Endometrial microvascular endothelial cells (primary cell): ENCODE results near the gene PDE7B. TPM values are rescaled to one million over a fixed set of nuclear protein-coding genes. Genes with fewer than 3 reads are reported as not detected.

ENCODE experiments used
- in situ Hi-C: cut with HindIII; loops from 2 replicates; pipeline ENCODE4 v1.10.0; 2017; ENCODE audit warnings: low sequenced_read_pairs, low pct_unique_long_range_greater_than_20kb; ENCODE audit errors: inconsistent ontology term
- total RNA-seq: library from RNA; depleted of rRNA; stranded (reverse); fragments of >200 nt; gene quantifications from one replicate; pipeline ENCODE4 v1.2.3, GENCODE V29; 2015; ENCODE audit errors: inconsistent ontology term

Gene PDE7B
- total RNA-seq, 1 donor from 2014 or later: 17.9 TPM

DNA sequence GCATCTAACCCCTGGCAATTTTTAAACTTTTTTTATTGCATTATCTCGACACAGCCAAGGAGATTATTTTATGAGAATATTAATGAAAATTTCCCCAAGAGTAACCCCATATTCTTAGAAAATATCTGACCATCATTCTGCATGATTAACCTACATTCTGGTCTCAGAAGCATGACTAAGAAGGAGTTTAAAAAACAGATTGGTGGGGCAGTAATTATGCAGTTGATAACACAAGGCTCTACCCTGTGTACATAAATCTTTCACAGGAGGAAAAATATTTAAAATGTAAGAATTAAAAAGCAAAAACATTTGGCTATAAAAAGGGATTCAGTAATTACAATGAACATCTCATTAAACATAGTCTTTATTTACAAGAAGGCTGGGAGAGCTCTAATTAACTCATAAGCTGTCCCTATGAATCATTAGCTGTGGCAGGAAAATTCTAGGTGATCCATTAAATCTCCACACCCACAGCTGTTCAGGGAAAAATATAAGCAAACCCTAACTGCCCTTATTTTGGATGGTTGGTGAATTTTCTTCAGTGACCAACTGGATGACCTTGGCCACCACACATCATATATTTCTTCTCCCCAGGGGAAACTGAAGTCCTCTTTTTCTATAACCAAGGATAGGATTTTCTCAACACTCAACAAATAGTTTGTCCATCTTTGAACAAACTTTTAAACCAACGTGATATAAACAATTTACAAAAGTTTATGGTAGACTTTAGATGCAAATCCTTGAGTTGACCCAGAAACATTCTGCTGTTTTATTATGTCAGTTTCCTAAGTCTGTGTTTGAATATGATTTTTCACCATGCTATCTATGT is 59.5 kb downstream of the PDE7B start:
- in situ Hi-C loops: no loop called here

DNA sequence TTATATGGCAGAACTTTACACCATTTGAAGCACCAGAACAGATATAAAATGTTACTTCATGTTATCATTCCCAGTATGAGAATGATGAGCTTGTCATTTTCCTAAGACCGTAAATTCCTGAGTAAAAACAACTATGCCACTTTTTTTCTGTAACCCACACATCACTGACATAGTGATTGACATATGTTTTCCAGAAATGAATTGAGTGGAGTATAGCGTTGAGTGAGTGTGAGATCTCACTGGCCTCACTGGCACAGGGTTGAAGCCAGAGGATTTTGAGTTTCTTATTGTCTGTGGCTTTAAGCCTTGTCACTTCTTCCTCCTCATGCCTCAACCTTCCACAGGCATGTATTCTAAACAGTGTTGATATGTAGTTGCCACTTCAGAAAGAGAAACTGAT is 62.3 kb downstream of the PDE7B start:
- in situ Hi-C loops: no loop called here

DNA sequence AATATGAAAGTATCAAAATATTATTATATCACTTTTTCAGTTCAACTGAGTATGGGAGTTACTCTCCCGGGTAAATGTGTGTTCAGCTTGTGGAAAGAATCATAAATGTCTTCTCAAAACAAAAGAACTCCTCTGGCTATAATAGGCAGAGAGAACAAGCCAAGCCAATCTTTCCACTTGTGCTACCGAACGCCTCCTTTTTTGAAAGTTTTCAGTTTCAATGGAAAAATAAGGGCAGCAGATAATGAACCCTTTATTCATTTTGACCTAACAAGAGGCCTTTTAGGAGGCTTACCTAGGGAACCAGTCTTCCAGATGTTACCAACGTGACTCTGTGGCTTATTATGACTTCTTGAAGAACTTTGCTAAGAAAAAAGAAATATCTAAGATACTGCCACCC is 67.5 kb downstream of the PDE7B start:
- in situ Hi-C loops: no loop called here

DNA sequence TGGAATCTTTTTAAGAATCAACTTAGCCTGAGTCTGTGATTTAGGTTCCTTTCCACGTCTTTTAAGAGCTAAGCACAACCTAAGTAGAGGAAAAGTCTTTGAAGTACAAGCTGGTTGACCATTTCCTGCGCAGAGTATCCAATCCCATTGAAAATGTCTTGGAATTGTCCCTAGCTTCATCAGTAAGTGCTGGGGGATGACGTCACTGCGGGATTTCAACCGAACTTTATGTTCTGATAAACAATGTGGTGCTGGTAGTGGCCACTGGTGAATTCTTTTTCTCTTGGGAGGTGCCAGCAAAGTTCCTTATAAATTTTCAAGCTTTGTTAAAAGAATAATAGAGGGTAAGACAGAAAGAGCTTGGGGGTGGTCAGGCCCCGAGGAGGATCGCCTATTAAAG is 69.2 kb downstream of the PDE7B start:
- in situ Hi-C loops: no loop called here

DNA sequence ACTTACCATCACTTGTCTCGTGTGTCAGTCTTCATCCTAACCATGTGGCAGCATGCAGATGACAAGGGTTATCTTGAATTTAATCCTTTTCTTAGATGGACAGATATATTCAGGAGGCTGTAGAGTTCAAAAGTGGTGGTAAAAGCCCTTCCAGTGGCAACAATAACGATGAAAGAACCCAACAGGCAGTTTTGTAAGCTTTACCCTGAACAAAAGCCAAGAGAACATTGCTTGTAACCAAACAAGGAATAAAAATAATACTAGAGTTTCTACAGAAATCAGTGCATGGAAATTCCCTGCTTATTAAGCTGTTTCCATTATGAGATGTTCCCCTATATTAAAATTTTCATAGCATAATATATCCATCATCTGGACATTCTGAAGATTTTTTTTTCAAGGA is 69.7 kb downstream of the PDE7B start:
- in situ Hi-C loops: no loop called here

DNA sequence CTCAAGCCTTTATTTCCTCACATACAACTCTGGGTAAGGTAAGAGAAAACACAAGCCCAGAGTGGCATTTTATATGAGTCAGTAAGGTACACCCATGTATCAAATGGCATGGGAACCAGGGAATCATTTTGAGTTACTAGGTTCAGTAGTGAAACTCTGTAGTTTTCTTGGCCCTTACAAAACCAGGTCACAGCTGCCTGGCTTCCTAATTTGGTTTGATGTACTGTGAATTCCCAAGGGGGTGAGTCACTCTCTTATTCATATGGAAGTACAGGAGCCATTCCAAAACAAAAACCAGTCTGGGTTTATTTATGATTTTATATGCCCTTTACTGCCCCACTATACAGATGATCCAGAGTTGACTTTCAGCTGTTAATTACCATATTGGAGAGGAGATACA is 70.7 kb downstream of the PDE7B start:
- in situ Hi-C loops: no loop called here

DNA sequence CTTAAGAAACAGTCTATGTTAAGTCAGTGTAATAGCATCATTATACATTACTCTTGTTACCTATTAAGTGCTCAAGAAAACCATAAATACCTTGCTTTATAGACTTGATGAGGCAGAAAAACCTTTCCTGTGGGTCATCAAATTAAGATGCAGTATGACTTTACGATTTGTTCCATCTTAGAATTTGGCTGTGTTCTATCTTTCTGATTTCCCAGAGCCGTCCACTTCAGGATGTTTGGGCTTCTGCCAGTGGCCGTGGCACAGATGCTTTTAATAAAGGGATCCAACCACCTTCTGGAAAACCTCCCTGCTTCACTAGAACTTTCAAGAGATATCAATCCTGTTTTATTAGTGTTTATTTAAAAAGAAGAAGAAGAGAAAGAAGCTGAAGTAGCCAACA is 71.2 kb downstream of the PDE7B start:
- in situ Hi-C loops: no loop called here

DNA sequence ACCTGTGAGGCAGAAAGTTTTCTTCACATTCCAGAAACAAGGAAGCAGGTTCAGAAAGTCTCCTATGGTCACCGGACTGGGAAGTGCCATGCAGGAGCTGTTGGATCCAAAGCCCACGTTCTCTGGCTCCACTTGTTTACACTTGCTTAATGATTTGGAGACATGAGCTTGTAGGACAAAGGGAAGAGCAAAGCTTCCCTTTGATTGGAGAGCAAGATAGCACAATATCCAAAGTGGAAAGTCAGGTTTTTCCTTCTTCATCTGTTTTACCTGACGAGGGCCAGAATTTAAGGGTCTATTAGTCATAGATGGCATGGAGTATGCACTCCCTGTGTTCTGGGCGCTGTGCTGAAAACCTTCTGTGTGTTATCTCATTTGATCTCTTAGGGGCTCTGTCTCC is 81.2 kb downstream of the PDE7B start:
- in situ Hi-C loops: no loop called here

DNA sequence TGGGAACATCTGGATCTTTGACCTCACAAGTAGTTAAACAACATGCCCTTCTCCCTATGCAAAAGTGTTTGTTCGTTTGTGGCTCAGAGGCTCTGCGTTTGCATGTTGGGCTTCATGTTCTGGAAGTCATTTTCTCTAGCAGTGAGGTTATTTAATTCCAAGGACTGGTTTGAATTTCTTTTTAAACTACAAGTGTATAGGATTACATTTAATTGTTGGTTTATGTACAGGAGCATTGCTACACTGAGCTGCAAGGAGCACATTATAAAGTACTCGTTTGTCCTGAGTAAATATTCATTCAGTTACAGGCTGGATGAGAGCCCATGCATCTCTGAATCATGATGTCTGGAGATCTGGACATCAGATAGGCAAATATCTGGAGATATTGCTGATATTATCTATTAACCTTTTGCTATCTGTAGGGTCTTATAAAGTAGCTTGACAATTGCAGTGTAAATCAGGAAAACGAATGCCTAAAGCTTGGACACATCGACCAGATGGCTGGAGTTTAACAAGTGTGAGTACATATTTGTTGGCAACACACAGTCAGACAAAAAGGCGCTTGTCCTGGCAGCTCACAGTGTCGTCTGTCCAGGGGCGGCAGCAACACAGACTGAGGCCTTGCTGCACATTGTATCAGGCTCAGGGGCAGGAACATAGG is 84.6 kb downstream of the PDE7B start:
- in situ Hi-C loops: no loop called here

DNA sequence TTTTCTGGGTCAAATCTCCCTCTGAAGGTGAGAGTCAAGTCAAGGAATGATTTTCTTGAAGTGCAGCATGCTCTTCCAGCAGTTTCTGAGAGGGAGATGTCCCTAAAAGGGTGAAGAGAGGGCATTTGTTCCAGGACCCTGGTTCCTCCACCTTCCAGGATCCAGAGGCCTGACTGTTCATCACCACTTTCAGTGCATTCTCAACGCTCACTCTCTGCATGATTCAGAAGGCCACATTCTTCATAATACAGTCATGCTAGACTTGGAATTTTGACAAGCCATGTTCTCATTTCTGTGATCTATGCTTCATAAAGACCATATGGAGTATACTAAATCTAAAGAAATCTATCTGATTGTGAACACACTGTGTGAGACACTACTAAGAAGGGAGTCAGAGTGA is 85.1 kb downstream of the PDE7B start:
- in situ Hi-C loops: no loop called here

DNA sequence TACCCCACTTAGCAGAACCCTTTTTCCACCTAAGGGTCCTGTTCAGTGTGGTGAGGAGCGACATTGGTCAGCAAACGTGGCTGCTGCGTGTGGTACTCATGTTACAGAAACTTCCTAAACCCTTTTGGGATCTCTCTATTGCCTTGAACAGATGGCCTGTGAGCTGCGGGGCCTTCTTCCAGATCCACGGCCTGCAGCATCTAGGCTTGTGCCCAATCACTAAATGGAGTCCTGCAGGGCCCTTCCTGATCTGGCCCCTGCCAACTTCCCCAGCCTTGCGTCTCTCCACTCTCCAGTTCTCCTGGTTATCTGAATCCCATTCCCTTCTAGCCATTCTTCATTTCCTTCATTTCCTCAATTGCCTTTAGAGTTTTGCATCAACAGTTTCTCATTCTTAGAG is 85.6 kb downstream of the PDE7B start:
- in situ Hi-C loops: no loop called here

DNA sequence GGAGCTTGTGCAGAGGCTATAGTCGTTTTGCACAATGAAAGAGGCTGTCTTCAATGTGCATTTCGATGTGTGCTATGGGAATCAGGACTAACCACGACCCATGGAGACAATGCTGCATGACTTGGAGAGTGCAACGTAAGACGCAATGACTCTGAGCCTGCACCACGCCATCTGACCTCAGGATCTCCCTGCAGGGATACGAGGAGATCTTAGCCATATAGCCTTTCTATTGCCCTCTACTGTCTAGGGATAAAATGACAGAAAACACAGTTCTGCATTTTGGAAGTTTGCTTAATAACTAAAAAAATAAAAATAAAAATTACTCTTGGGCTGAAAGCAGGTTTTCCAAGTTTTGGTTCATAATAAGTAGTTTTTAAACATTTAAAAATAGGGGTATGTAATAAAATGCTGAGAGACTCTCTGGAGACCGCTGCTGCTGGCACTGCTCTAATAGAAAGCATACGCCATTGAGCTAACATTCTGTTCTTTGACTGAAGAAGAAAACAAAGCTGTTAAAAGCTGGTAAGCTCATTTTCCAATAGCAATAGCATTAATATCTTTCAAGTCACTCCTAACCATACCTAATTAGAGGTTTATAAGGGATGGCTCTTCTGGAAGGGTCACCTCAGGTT is 87.2 kb downstream of the PDE7B start:
- in situ Hi-C loops: no loop called here

DNA sequence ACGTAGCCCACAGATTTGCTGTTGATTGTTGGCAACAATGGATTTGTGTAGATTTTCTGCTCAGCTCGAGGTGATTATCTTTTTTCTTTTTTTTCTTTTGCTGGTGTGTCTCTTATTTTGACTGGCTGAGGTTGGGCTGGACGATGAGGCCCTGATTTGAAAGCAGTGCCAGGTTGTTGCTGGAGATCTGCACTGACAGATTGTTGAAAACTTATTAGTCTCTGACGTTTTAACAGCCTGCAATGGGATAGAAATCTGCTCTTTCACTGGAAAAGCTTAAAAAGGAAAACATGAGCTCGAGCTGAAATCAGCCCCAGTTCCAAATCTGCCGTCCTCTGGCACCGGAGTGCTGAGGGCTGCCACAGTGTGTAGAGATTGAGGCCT is 87.7 kb downstream of the PDE7B start:
- in situ Hi-C loops: no loop called here

DNA sequence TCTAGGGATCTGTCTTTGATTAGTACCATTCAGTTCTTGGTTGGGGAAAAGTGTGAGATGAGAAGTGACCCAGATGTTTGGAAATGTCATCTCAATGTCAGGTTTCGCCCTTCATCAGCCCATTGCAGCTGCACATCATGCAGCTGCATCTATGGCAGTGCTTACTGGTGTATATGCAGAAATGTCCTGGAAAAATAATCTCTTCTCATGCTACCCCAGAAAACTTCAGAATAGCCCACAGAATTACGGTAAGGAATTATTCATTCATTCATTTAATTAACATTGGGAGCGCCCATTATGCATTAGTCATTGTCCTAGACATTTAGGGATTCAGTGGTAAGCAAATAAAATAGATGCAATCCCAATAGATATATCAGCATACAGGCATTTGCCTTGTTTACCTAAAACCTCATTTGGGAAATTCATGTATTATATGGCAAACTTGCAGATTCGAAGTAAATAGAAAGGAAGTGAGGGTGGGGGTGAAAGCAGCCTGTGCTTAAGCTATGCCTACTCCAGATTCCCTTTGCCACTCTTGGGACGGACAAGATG is 89.2 kb downstream of the PDE7B start:
- in situ Hi-C loops: no loop called here

DNA sequence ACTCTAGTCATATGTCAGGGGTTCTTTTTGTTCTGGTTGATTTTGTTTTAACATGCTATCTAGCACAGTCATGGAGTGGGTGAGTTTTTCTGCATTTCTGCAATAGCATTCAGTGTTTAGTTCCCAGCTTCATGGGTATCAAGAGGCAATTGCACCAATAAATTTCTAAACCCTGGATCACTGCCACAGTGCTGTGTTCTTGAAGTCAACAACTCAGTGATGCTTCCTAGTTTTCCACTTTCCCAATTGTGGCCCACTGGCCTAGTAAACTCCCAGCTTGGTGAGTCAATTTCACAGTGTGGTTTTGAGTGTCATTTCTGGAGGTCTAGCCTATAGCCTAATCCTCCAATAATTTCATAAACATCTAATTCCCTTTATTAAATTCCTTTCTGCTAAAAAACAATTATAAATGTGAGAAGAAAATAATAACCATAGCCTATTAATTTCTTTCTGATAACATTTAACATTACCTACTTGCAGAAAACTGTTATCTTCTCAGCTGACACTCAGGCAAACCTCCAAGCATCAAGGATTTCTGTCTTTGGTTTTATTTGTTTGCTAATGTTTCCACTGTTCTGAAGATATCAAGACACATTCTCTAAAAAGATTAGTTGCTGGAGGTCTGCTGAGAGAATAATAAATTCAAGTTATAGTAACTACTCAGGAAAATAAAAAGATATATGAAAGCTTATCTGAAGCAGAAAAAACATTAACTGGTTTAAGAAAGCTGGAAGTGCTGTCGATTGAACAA is 89.9 kb downstream of the PDE7B start:
- in situ Hi-C loops: no loop called here

DNA sequence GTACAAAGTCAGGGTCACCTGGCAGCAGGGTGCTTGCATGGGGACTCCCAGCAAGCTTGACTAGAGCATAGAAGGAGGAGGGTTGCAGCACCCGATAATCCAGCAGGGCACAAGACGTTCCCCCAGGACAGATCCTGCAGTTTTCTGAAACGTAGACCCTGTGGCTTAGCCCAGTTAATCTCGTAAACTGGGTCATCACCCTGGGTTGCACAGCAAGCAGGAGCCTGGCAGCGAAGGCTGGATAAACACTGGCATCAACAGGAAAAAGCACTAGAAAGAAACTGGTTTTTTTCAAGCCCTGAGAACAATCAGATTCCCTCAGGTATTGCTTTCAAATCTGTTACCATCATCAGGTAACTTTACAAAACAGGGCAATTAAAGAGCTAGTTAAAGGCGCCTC is 92.6 kb downstream of the PDE7B start:
- in situ Hi-C loops: no loop called here

DNA sequence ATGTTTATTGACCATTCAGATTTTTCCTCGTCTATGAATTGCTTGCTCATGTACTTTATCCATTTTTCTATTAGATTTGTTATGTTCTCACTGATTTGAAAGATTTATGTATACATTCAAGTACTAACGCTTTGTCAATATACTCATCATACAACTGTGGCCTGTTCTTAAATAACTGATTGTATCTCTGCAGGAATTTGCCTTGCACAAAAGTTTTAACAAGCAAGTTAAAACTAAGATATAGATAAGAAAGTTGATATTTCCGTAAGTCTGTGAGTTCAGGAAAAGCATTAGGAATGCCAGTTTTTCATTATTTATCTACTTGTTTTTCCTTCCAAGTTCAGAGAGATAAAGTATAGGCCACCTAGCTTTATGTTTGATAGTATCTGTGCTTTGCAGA is 95.2 kb downstream of the PDE7B start:
- in situ Hi-C loops: no loop called here

DNA sequence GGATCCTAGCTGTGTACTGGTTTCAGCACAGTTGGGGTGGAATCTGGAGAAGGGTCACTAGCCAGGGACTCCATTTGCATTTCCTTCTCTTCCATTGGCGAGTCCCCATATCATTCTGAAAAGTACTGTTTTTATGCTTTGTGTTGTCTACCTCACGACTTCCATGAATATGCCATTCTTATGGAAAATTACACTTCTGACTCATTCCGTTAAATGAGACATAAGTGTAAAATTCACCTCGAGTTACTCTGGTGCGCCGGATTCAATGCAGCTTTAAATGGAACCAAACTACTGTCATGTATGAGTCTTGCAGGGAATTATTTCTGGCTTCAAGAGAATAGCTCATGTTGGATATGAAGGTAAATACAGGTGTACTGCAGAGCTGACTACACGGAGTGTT is 99.2 kb downstream of the PDE7B start:
- in situ Hi-C loops: no loop called here

DNA sequence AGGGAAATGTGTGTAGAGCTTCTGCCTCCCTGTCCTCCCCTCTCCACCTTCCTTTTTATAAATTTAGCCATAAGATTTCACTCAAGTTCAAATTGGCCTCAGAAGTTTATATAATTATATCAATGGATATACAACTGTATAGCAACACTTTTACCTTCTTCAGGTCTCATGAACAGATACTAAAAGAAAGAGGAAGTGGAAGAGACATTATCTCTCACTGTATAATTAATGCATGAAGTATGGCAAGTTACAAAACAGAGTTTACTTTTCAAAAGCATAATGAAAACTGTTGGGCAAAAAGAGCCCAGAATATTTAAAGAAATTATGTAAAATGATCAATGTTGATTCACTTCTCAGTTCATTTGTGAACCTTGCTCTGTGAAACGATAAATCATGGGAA is 99.7 kb downstream of the PDE7B start:
- in situ Hi-C loops: no loop called here
